ENCODE measurements around the gene CFB. TPM values are rescaled to one million over a fixed set of nuclear protein-coding genes. Genes with fewer than 3 reads are reported as not detected.
"Not testable (repeated sequence)": the region's sequence is repeated elsewhere in the genome, so short reads cannot be mapped to it uniquely, and the experiment has no call there.

CFB gene
- total RNA-seq, 2 donors from 2014 or later, result 0.33 to 0.40 TPM

- Mint-ChIP-seq H3K36me3 (peaks cover 13% of the 10 kb centered on the region), H3K27me3 (no peaks in the 10 kb centered on the region), H3K27ac (peak overlapping the region in 1 of 2 donors; percentile 71), H3K4me3 (no peak overlapping the region), H3K9me3 (no peaks in the 10 kb centered on the region), H3K4me1 (ENCODE audit: low read depth in 2 of 2) (peaks cover 15 to 31% of the 10 kb centered on the region in 2 donors)
- ATAC-seq (no peak), DNase-seq (ENCODE audit: low spot score) (no peak)
Measured at GRCh38 chr6:31966506-31966905, 20.6 kb downstream of the CFB start.

GRCh38 chr6:31966997-31967925 lies 21.4 kb downstream of the CFB start:
- Mint-ChIP-seq H3K9me3 (no peaks in the 10 kb centered on the region), H3K27me3 (no peaks in the 10 kb centered on the region), H3K4me1 (ENCODE audit: low read depth in 2 of 2) (peaks cover 9 to 27% of the 10 kb centered on the region in 2 donors), H3K27ac (peak overlapping the region in 1 of 2 donors; percentile 71), H3K4me3 (no peak overlapping the region), H3K36me3 (peaks cover 8% of the 10 kb centered on the region)
- DNase-seq (ENCODE audit: low spot score) (no peak), ATAC-seq (no peak)

GRCh38 chr6:31967926-31968320 lies 22.0 kb downstream of the CFB start:
- Mint-ChIP-seq H3K9me3 (no peaks in the 10 kb centered on the region), H3K4me1 (ENCODE audit: low read depth in 2 of 2) (peaks cover 14 to 28% of the 10 kb centered on the region in 2 donors), H3K36me3 (peaks cover 8% of the 10 kb centered on the region), H3K27me3 (no peaks in the 10 kb centered on the region), H3K4me3 (no peak overlapping the region), H3K27ac (peak overlapping the region in 1 of 2 donors; percentile 71)
- ATAC-seq (no peak), DNase-seq (ENCODE audit: low spot score) (no peak)

GRCh38 chr6:31968326-31968725 lies 22.4 kb downstream of the CFB start:
- H3K36me3 Mint-ChIP-seq, result peaks cover 12% of the 10 kb centered on the region
- peak overlapping the region in 1 of 2 donors; percentile 71 for H3K27ac Mint-ChIP-seq
- DNase-seq (ENCODE audit: low spot score), result no peak

GRCh38 chr6:31968791-31969711 lies 23.2 kb downstream of the CFB start:
- ATAC-seq, result no peak
- Mint-ChIP-seq H3K36me3 (peaks cover 15% of the 10 kb centered on the region), H3K4me1 (ENCODE audit: low read depth in 2 of 2) (peaks cover 25 to 38% of the 10 kb centered on the region in 2 donors), H3K27ac (peak overlapping the region; percentile 91 to 99), H3K4me3 (no peak overlapping the region), H3K9me3 (no peaks in the 10 kb centered on the region), H3K27me3 (no peaks in the 10 kb centered on the region)
- DNase-seq (ENCODE audit: low spot score), result no peak

More at GRCh38 chr6:31968326-31968725, 22.4 kb downstream of the CFB start:
- Mint-ChIP-seq H3K27me3 (no peaks in the 10 kb centered on the region), H3K4me1 (ENCODE audit: low read depth in 2 of 2) (peaks cover 18 to 30% of the 10 kb centered on the region in 2 donors), H3K4me3 (no peak overlapping the region), H3K9me3 (no peaks in the 10 kb centered on the region)
- ATAC-seq, result no peak

- Mint-ChIP-seq H3K4me3 (peak overlapping the region; percentile 53), H3K4me1 (ENCODE audit: low read depth in 2 of 2) (peaks cover 29 to 39% of the 10 kb centered on the region in 2 donors), H3K9me3 (no peaks in the 10 kb centered on the region), H3K36me3 (peaks cover 13% of the 10 kb centered on the region), H3K27ac (peak overlapping the region; percentile 91 to 99), H3K27me3 (no peaks in the 10 kb centered on the region)
- DNase-seq (ENCODE audit: low spot score) (peak; percentile 54), ATAC-seq (no peak)
Measured at GRCh38 chr6:31969712-31970603, 24.1 kb downstream of the CFB start.

- H3K4me3 Mint-ChIP-seq, result peak overlapping the region; percentile 99
- no peaks in the 10 kb centered on the region for H3K9me3 Mint-ChIP-seq
- no peaks in the 10 kb centered on the region for H3K27me3 Mint-ChIP-seq
- DNase-seq (ENCODE audit: low spot score), result peak; percentile 54
- ATAC-seq, result no peak
- peaks cover 11% of the 10 kb centered on the region for H3K36me3 Mint-ChIP-seq
- H3K4me1 Mint-ChIP-seq (ENCODE audit: low read depth in 2 of 2), result peaks cover 29 to 39% of the 10 kb centered on the region in 2 donors
- H3K27ac Mint-ChIP-seq, result peak overlapping the region; percentile 91 to 99
Measured at GRCh38 chr6:31970604-31971271, 24.8 kb downstream of the CFB start.

- Mint-ChIP-seq H3K36me3 (peaks cover 7% of the 10 kb centered on the region), H3K4me1 (ENCODE audit: low read depth in 2 of 2) (peaks cover 29 to 39% of the 10 kb centered on the region in 2 donors), H3K27ac (peak overlapping the region; percentile 91 to 99), H3K4me3 (peak overlapping the region; percentile 99), H3K27me3 (no peaks in the 10 kb centered on the region), H3K9me3 (no peaks in the 10 kb centered on the region)
- ATAC-seq (no peak), DNase-seq (ENCODE audit: low spot score) (peak; percentile 51)
Measured at GRCh38 chr6:31971279-31971992, 25.5 kb downstream of the CFB start.

GRCh38 chr6:31971993-31972708 lies 26.3 kb downstream of the CFB start, which contains the start of gene DXO:
Gene DXO, minus strand, starts transcription at chr6:31972138. Its CDS starts 463 bp downstream, at chr6:31971675.
- DNase-seq (ENCODE audit: low spot score) (peak; percentile 100), ATAC-seq (peak; percentile 97 to 98)
- Mint-ChIP-seq H3K36me3 (peaks cover 7% of the 10 kb centered on the region), H3K9me3 (no peaks in the 10 kb centered on the region), H3K27me3 (no peaks in the 10 kb centered on the region), H3K4me1 (ENCODE audit: low read depth in 2 of 2) (peaks cover 29 to 39% of the 10 kb centered on the region in 2 donors), H3K4me3 (peak within 1 kb of the TSS; percentile 99), H3K27ac (peak within 1 kb of the TSS; percentile 91 to 99)

GRCh38 chr6:31972709-31973350 lies 26.9 kb downstream of the CFB start:
- Mint-ChIP-seq H3K4me3 (peak overlapping the region; percentile 99), H3K4me1 (ENCODE audit: low read depth in 2 of 2) (peaks cover 29 to 32% of the 10 kb centered on the region in 2 donors), H3K27ac (peak overlapping the region; percentile 91 to 99), H3K9me3 (no peaks in the 10 kb centered on the region), H3K27me3 (no peaks in the 10 kb centered on the region), H3K36me3 (peaks cover 7% of the 10 kb centered on the region)
- DNase-seq (ENCODE audit: low spot score) (no peak), ATAC-seq (no peak)

- not testable (repeated sequence) for DNase-seq (ENCODE audit: low spot score); H3K27me3 Mint-ChIP-seq; H3K9me3 Mint-ChIP-seq; H3K4me3 Mint-ChIP-seq; H3K36me3 Mint-ChIP-seq; H3K27ac Mint-ChIP-seq; ATAC-seq
- peaks cover 21 to 22% of the 10 kb centered on the region in 2 donors for H3K4me1 Mint-ChIP-seq (ENCODE audit: low read depth in 2 of 2)
Measured at GRCh38 chr6:31976065-31976464, 30.2 kb downstream of the CFB start.
